NCI-H446 treated with DMSO at 0.1 percent for 48 hours (cell line): Measurements from ENCODE around the gene C4A.
"Not testable (repeated sequence)": the region's sequence is repeated elsewhere in the genome, so short reads cannot be mapped to it uniquely, and the experiment has no call there.

Experiments used
- DNase-seq: peaks from one replicate; lab custom pipeline; 2025; lab: John Stamatoyannopoulos, UW

Gene C4A

DNA sequence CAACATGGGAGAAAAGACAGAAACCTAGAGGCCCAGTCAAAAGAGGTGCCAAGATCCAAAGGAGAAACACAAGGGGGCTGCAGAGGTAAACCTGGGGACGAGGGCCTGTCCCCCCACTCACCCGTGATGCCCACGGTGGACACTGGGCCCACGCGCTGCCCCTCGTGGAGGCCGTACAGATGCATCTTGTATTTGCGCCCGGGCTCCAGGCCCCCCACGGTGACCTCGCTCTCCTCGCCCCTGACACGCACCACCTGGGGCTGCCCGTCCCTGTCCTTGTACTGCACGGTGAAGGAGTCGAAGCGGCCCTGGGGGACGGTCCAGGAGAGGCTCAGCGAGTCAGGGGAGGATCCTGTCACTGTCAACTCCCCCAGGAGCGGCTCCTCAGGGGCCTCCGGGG lies 67.3 kb downstream of the C4A start:
- not testable (repeated sequence) for DNase-seq

GRCh38 chr6:32049736-32050135 lies 67.9 kb downstream of the C4A start:
- not testable (repeated sequence) for DNase-seq

GRCh38 chr6:32050562-32050961 lies 68.7 kb downstream of the C4A start:
- DNase-seq: no peak
